ENCODE measurements around the gene UNC13A. TPM values are rescaled to one million over a fixed set of nuclear protein-coding genes. Genes with fewer than 3 reads are reported as not detected.
"Not testable (repeated sequence)": the region's sequence is repeated elsewhere in the genome, so short reads cannot be mapped to it uniquely, and the experiment has no call there.

Gene UNC13A
- total and polyA plus RNA-seq, 2 donors = 0.25 to 0.48 TPM

GRCh38 chr19:17607936-17608335 lies 80.2 kb downstream of the UNC13A start:
- H3K4me1 ChIP-seq (ENCODE audit: insufficient read depth) = no peaks in the 10 kb centered on the region
- 95% methylated on average over 9 of the region's 9 CpGs for WGBS

DNA sequence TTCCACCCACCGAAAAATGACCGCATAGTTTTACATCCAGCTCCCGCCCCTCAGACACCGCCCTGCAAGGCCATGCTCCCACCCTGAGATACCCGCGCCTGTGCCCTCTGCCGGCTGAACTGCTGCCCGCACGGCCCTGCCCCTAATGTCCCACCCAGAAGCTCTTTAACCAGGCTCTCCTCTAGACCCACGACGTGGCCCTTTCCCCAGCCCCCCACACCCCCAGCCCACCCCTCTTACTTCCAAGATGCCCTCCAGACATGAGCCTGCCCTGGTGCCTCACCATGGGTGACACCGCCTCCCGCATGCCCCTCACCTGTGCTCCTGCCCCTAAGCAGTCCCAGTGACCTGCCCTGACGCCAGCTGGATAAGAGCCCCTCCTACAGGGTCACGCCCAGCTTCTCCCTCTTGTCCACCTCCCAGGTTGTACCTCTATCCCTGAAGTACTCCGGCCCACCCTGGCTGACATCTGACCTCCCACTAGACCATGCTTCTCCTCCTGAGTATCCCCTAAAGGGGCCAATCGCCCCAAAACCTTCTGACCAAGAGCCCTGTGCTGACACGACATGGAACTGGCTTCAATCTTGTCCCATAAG lies 81.5 kb downstream of the UNC13A start:
- H3K4me3 ChIP-seq (ENCODE audit: low read depth, low read length) = no peak overlapping the region
- H3K4me1 ChIP-seq (ENCODE audit: insufficient read depth) = no peaks in the 10 kb centered on the region
- 17% methylated on average over 18 of the region's 18 CpGs for WGBS
- DNase-seq (ENCODE audit: extremely low spot score) = no peak
- H3K36me3 ChIP-seq (ENCODE audit: insufficient read depth) = no peaks in the 10 kb centered on the region
- no peak overlapping the region for H3K27ac ChIP-seq (ENCODE audit: low read depth)

More at GRCh38 chr19:17607936-17608335, 80.2 kb downstream of the UNC13A start:
- H3K36me3 ChIP-seq (ENCODE audit: insufficient read depth) = no peaks in the 10 kb centered on the region
- no peak for DNase-seq (ENCODE audit: extremely low spot score)
- no peak overlapping the region for H3K27ac ChIP-seq (ENCODE audit: low read depth)
- no peak overlapping the region for H3K4me3 ChIP-seq (ENCODE audit: low read depth, low read length)

DNA sequence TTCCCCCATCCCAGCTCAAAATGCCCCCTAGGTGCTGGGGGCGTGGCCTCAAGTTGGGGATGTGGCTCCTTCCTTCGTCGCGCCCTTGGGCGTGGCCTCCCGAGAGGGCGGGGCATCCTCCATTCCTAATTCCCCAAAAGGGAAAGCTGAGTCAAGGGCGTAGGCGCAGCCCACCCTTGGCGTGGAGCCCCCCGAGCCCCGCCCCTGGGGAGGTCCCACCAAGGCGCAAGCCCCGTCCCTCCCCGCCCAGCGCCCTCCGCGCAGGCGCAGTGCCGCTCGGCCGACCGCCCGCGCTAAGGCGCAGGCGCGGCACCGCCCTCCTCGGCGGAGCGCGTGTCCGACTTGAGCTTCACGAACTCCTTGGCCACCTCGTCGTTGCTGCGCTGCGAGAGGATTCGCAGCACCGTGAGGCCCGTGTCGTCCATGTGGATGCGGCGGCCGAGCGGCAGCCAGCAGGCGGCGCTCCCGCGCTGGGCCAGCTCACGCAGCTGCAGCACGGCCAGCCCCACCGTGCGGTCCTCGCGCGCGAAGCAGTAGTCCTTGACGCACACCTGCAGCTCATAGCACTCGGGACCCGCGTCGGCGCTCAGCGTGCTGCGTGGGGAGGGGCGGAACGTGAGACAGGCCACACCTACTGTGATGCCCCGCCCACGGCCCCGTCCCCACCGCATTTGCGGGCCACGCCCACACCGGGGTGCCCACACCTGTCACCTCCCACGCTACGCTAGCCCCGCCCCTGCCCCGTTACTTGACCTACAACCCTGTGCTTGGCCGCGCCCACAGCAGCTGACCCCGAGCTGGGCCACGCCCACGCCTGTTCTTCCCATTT lies 82.2 kb downstream of the UNC13A start:
- DNase-seq (ENCODE audit: extremely low spot score) = peak; percentile 7
- H3K4me3 ChIP-seq (ENCODE audit: low read depth, low read length) = peak overlapping the region; percentile 32
- 1% methylated on average over 85 of the region's 85 CpGs for WGBS
- no peaks in the 10 kb centered on the region for H3K4me1 ChIP-seq (ENCODE audit: insufficient read depth)
- H3K27ac ChIP-seq (ENCODE audit: low read depth) = no peak overlapping the region
- H3K36me3 ChIP-seq (ENCODE audit: insufficient read depth) = no peaks in the 10 kb centered on the region

GRCh38 chr19:17605117-17605516 lies 83.0 kb downstream of the UNC13A start:
- H3K4me1 ChIP-seq (ENCODE audit: insufficient read depth) = no peaks in the 10 kb centered on the region
- H3K4me3 ChIP-seq (ENCODE audit: low read depth, low read length) = no peak overlapping the region
- DNase-seq (ENCODE audit: extremely low spot score) = no peak
- H3K36me3 ChIP-seq (ENCODE audit: insufficient read depth) = no peaks in the 10 kb centered on the region
- WGBS = 88% methylated on average over 8 of the region's 8 CpGs
- no peak overlapping the region for H3K27ac ChIP-seq (ENCODE audit: low read depth)

- 65% methylated on average over 8 of the region's 8 CpGs for WGBS
- Histone ChIP-seq H3K4me1 (ENCODE audit: insufficient read depth) (no peaks in the 10 kb centered on the region), H3K27ac (ENCODE audit: low read depth) (no peak overlapping the region), H3K4me3 (ENCODE audit: low read depth, low read length) (no peak overlapping the region), H3K36me3 (ENCODE audit: insufficient read depth) (no peaks in the 10 kb centered on the region)
- no peak for DNase-seq (ENCODE audit: extremely low spot score)
These were observed 83.7 kb downstream of the UNC13A start for GRCh38 chr19:17604372-17605025.

DNA sequence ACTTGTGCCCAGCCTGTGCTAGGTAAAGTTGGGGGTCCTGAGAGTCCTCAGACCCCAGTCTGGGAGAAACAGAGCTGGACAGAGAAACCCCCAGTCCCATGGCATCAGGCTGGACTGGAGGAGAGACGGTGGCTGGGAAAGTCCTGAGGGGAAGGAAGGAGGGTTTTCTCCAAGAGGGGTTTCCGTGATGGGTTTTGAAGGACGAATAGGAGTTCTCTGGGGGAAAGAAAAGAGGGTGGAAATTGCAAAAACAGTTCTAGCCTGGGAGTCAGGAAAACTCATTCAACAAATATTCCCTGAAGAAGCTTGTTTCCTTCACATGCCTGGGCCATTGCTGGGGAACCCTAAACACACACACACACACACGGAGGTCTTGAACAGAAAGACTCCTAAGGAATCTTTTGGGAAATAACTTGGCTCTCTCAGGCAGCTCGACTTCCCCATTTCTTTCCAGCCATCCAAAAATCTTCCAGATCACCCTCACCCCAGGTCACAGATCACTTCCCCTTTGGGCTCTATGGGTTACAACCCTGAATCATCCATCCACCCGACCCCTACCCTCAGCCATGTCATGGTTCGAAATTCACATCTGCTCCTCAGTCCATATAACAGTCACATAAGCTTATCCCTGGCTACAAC lies 85.2 kb downstream of the UNC13A start:
- no peak for DNase-seq (ENCODE audit: extremely low spot score)
- 72% methylated on average over 7 of the region's 7 CpGs for WGBS
- Histone ChIP-seq H3K27ac (ENCODE audit: low read depth) (no peak overlapping the region), H3K4me3 (ENCODE audit: low read depth, low read length) (no peak overlapping the region), H3K4me1 (ENCODE audit: insufficient read depth) (no peaks in the 10 kb centered on the region), H3K36me3 (ENCODE audit: insufficient read depth) (no peaks in the 10 kb centered on the region)

GRCh38 chr19:17602217-17602616 lies 85.9 kb downstream of the UNC13A start:
- no peaks in the 10 kb centered on the region for H3K4me1 ChIP-seq (ENCODE audit: insufficient read depth)
- no peak for DNase-seq (ENCODE audit: extremely low spot score)
- no peak overlapping the region for H3K27ac ChIP-seq (ENCODE audit: low read depth)
- H3K4me3 ChIP-seq (ENCODE audit: low read depth, low read length) = no peak overlapping the region
- WGBS = 68% methylated on average over 8 of the region's 8 CpGs
- H3K36me3 ChIP-seq (ENCODE audit: insufficient read depth) = no peaks in the 10 kb centered on the region

DNA sequence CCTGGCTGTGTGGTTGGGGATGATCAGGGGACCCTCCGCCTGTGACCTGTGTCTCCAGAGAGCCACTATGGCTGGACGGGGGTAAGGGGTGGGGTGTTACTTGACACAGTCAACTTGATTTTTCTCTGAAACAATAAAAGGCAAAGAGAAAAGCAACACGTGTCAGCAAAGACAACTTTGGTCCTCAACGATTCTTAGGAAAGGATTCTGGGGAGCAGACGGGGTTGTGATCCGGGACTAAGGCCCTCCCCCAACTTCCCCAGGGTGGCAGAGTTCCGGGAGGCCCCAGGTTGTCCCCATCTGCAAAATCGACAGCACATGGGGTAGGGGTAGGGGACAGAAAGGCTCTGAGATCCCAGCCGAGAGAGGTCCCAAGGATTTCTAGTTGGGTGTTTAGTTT lies 86.5 kb downstream of the UNC13A start:
- Histone ChIP-seq H3K4me1 (ENCODE audit: insufficient read depth) (no peaks in the 10 kb centered on the region), H3K4me3 (ENCODE audit: low read depth, low read length) (no peak overlapping the region), H3K36me3 (ENCODE audit: insufficient read depth) (no peaks in the 10 kb centered on the region), H3K27ac (ENCODE audit: low read depth) (no peak overlapping the region)
- 20% methylated on average over 9 of the region's 9 CpGs for whole genome bisulfite sequencing
- DNase-seq (ENCODE audit: extremely low spot score) = no peak

- WGBS = 67% methylated on average over 10 of the region's 10 CpGs
- no peak for DNase-seq (ENCODE audit: extremely low spot score)
- H3K36me3 ChIP-seq (ENCODE audit: insufficient read depth) = no peaks in the 10 kb centered on the region
- H3K4me1 ChIP-seq (ENCODE audit: insufficient read depth) = no peaks in the 10 kb centered on the region
- no peak overlapping the region for H3K27ac ChIP-seq (ENCODE audit: low read depth)
- no peak overlapping the region for H3K4me3 ChIP-seq (ENCODE audit: low read depth, low read length)
These were observed 88.4 kb downstream of the UNC13A start for GRCh38 chr19:17599780-17600179.

- H3K4me1 ChIP-seq (ENCODE audit: insufficient read depth) = no peaks in the 10 kb centered on the region
- no peak overlapping the region for H3K4me3 ChIP-seq (ENCODE audit: low read depth, low read length)
- no peak for DNase-seq (ENCODE audit: extremely low spot score)
- H3K36me3 ChIP-seq (ENCODE audit: insufficient read depth) = no peaks in the 10 kb centered on the region
- H3K27ac ChIP-seq (ENCODE audit: low read depth) = no peak overlapping the region
- WGBS = 84% methylated on average over 9 of the region's 9 CpGs
These were observed 89.2 kb downstream of the UNC13A start for GRCh38 chr19:17598953-17599352.

- DNase-seq (ENCODE audit: extremely low spot score); H3K36me3 ChIP-seq (ENCODE audit: insufficient read depth); H3K4me3 ChIP-seq (ENCODE audit: low read depth, low read length); H3K4me1 ChIP-seq (ENCODE audit: insufficient read depth); H3K27ac ChIP-seq (ENCODE audit: low read depth): not testable (repeated sequence)
- 82% methylated on average over 8 of the region's 8 CpGs for WGBS
These were observed 90.1 kb downstream of the UNC13A start for GRCh38 chr19:17598063-17598462.

- H3K4me1 ChIP-seq (ENCODE audit: insufficient read depth); DNase-seq (ENCODE audit: extremely low spot score); H3K4me3 ChIP-seq (ENCODE audit: low read depth, low read length); H3K36me3 ChIP-seq (ENCODE audit: insufficient read depth); H3K27ac ChIP-seq (ENCODE audit: low read depth): not testable (repeated sequence)
- 80% methylated on average over 7 of the region's 7 CpGs for WGBS
These were observed 93.9 kb downstream of the UNC13A start for GRCh38 chr19:17594296-17594695.

GRCh38 chr19:17590866-17591265 lies 97.3 kb downstream of the UNC13A start:
- H3K4me1 ChIP-seq (ENCODE audit: insufficient read depth) = no peaks in the 10 kb centered on the region
- DNase-seq (ENCODE audit: extremely low spot score) = no peak
- no peak overlapping the region for H3K27ac ChIP-seq (ENCODE audit: low read depth)
- 0% methylated on average over 1 of the region's 1 CpG for WGBS
- H3K36me3 ChIP-seq (ENCODE audit: insufficient read depth) = no peaks in the 10 kb centered on the region
- no peak overlapping the region for H3K4me3 ChIP-seq (ENCODE audit: low read depth, low read length)
